Astrocyte (in vitro differentiated cells and primary cell): ENCODE results near the gene ADGRA1.

ENCODE experiments used
- CTCF ChIP-seq: IDR thresholded peaks from 2 replicates; pipeline ENCODE4 v1.5.1; 2011; ENCODE audit warnings: low read depth, mild to moderate bottlenecking, inconsistent platforms, low read length, moderate library complexity; ENCODE audit not compliant: insufficient read depth
- EZH2 ChIP-seq: IDR thresholded peaks from 2 replicates; pipeline ENCODE4 v1.6.1; 2012; ENCODE audit warnings: mild to moderate bottlenecking, low read length, inconsistent platforms; ENCODE audit not compliant: insufficient read depth

GRCh38 chr10:133141958-133142340 lies 54.2 kb downstream of the ADGRA1 start:
- TF ChIP-seq CTCF: no peak
- no peak for TF ChIP-seq EZH2
